H1 (cell line): ENCODE data around the gene SIM2. TPM values are rescaled to one million over a fixed set of nuclear protein-coding genes. Genes with fewer than 3 reads are reported as not detected.
A peak's percentile ranks its signal among the peaks of the same experiment; 100 is the strongest.

Source experiments
- CTCF ChIA-PET: fragments of 300-600 bp; sonication (Branson Sonifier 250); formaldehyde crosslinking; loops from one replicate; lab custom pipeline; 2021; ENCODE audit not compliant: partially characterized antibody; lab: Charles Lee
- POLR2A ChIA-PET: fragments of 300-600 bp; sonication (Branson Sonifier 250); formaldehyde crosslinking; loops from one replicate; lab custom pipeline; 2021; ENCODE audit warnings: inconsistent platforms; ENCODE audit not compliant: partially characterized antibody; lab: Charles Lee
- DNase-seq, 2 experiments: peaks; one replicate each; pipeline versions ENCODE4 v3.0.0 to v3.0.0-alpha.2; 2010 to 2022; ENCODE audit warnings: low spot score in 2 of 2, low read depth in 1 of 2, mixed read lengths in 1 of 2
- FAIRE-seq: peaks from 2 replicates; lab custom pipeline; 2011; peaks lifted over from hg19 to GRCh38; lab: Jason Lieb, UNC
- H2AFZ ChIP-seq: 2 replicates; pipeline ENCODE4 v1.8.1; 2012; ENCODE audit warnings: low read length, inconsistent platforms
- H2AK5ac ChIP-seq: 2 replicates; pipeline ENCODE4 v1.6.1; 2013; ENCODE audit warnings: low read depth, low read length
- H2BK120ac ChIP-seq: replicated peaks from 2 replicates; pipeline ENCODE3; 2013; ENCODE audit warnings: low read depth, low read length, inconsistent platforms
- H2BK12ac ChIP-seq: 2 replicates; pipeline ENCODE4 v1.6.1; 2013; ENCODE audit warnings: low read depth, low read length
- H2BK15ac ChIP-seq: 2 replicates; pipeline ENCODE4 v1.6.1; 2013; ENCODE audit warnings: low read length
- H2BK20ac ChIP-seq: 2 replicates; pipeline ENCODE4 v1.6.1; 2013; ENCODE audit warnings: low read length
- H2BK5ac ChIP-seq: 2 replicates; pipeline ENCODE4 v1.6.1; 2013; ENCODE audit warnings: low read depth, low read length
- H3K14ac ChIP-seq: 2 replicates; pipeline ENCODE4 v1.6.1; 2013; ENCODE audit warnings: inconsistent platforms; ENCODE audit not compliant: insufficient read length
- H3K18ac ChIP-seq: 2 replicates; pipeline ENCODE4 v1.6.1; 2013; ENCODE audit warnings: low read length; ENCODE audit errors: extremely low read depth
- H3K23ac ChIP-seq: 2 replicates; pipeline ENCODE4 v1.6.1; 2013; ENCODE audit warnings: inconsistent platforms; ENCODE audit not compliant: insufficient read length
- H3K23me2 ChIP-seq: 2 replicates; pipeline ENCODE4 v1.6.1; 2013; ENCODE audit warnings: low read depth, low read length
- H3K27ac ChIP-seq: 2 replicates; pipeline ENCODE4 v1.6.1; 2011; ENCODE audit warnings: low read depth, low read length, inconsistent platforms
- H3K27me3 ChIP-seq, 4 experiments: replicated peaks in 1 of 4; 1 replicate in 1 of 4; 2 replicates in 3 of 4; pipeline versions ENCODE4 v1.6.1 to v1.8.1; 2011 to 2013; ENCODE audit warnings: low read length in 3 of 4, mild to moderate bottlenecking in 3 of 4, inconsistent platforms in 2 of 4, mixed read lengths in 2 of 4, moderate library complexity in 1 of 4; ENCODE audit not compliant: control insufficient read depth in 3 of 4, insufficient read depth in 3 of 4; ENCODE audit errors: extremely low read depth in 1 of 4
- H3K36me3 ChIP-seq, 4 experiments: 2 replicates each; pipeline versions ENCODE4 v1.6.1 to v1.8.1; 2011 to 2013; ENCODE audit warnings: mild to moderate bottlenecking in 4 of 4, low read length in 3 of 4, moderate library complexity in 2 of 4, control low read depth in 1 of 4, inconsistent platforms in 1 of 4; ENCODE audit not compliant: insufficient read depth in 4 of 4, control insufficient read depth in 2 of 4
- H3K4ac ChIP-seq: replicated peaks from 2 replicates; pipeline ENCODE3; 2013; ENCODE audit warnings: low read length, low read depth, mixed read lengths, inconsistent platforms; ENCODE audit not compliant: insufficient read length
- H3K4me1 ChIP-seq, 4 experiments: replicated peaks in 1 of 4; 1 replicate in 1 of 4; 2 replicates in 3 of 4; pipeline versions ENCODE4 v1.6.1 to v1.8.1; 2011 to 2013; ENCODE audit warnings: low read length in 3 of 4, inconsistent platforms in 2 of 4, mixed read lengths in 1 of 4; ENCODE audit not compliant: insufficient read depth in 4 of 4, control insufficient read depth in 3 of 4
- H3K4me2 ChIP-seq, 2 experiments: 2 replicates each; pipeline versions ENCODE4 v1.6.1 to v1.8.1; 2011 to 2013; ENCODE audit warnings: low read depth in 2 of 2, low read length in 2 of 2, control low read depth in 1 of 2, inconsistent platforms in 1 of 2, mild to moderate bottlenecking in 1 of 2; ENCODE audit not compliant: insufficient read depth in 1 of 2
- H3K4me3 ChIP-seq, 4 experiments: fragments of 200-600, 300-600 bp in 1 of 4; sonication (generic), shearing (Covaris generic), sonication (Bioruptor Twin) in 1 of 4; 2 replicates each; pipeline versions ENCODE4 v1.5.1 to v1.8.1; 2011 to 2016; ENCODE audit warnings: low read length in 4 of 4, low read depth in 3 of 4, control low read depth in 2 of 4, inconsistent platforms in 2 of 4, mild to moderate bottlenecking in 2 of 4, mixed read lengths in 1 of 4, moderate library complexity in 1 of 4; ENCODE audit not compliant: insufficient read depth in 2 of 4; ENCODE audit errors: extremely low read depth in 1 of 4
- H3K56ac ChIP-seq: replicated peaks from 2 replicates; pipeline ENCODE3; 2013; ENCODE audit warnings: low read depth, mild to moderate bottlenecking, mixed read lengths, low read length, inconsistent platforms; ENCODE audit not compliant: insufficient read length
- H3K79me1 ChIP-seq: 2 replicates; pipeline ENCODE4 v1.6.1; 2013; ENCODE audit warnings: low read depth, low read length, control low read depth
- H3K79me2 ChIP-seq, 2 experiments: 2 replicates each; pipeline versions ENCODE4 v1.6.1 to v1.8.1; 2012 to 2013; ENCODE audit warnings: low read length in 2 of 2, mild to moderate bottlenecking in 2 of 2, inconsistent platforms in 1 of 2; ENCODE audit not compliant: insufficient read depth in 2 of 2, control insufficient read depth in 1 of 2
- H3K9ac ChIP-seq, 4 experiments: replicated peaks in 1 of 4; 1 replicate in 1 of 4; 2 replicates in 3 of 4; pipeline versions ENCODE4 v1.6.1 to v1.8.1; 2011 to 2013; ENCODE audit warnings: low read depth in 3 of 4, low read length in 3 of 4, control low read depth in 2 of 4, mild to moderate bottlenecking in 2 of 4, moderate library complexity in 2 of 4, inconsistent platforms in 1 of 4; ENCODE audit errors: extremely low read depth in 1 of 4
- H3K9me3 ChIP-seq, 2 experiments: 2 replicates each; pipeline versions ENCODE4 v1.6.1 to v1.8.1; 2012 to 2013; ENCODE audit warnings: mild to moderate bottlenecking in 2 of 2, moderate library complexity in 2 of 2, control low read depth in 1 of 2, inconsistent platforms in 1 of 2, low read depth in 1 of 2, low read length in 1 of 2, mixed read lengths in 1 of 2; ENCODE audit not compliant: insufficient read depth in 2 of 2
- H4K20me1 ChIP-seq, 2 experiments: replicated peaks in 1 of 2; 2 replicates each; pipeline versions ENCODE3 to v1.8.1; 2011 to 2013; ENCODE audit warnings: inconsistent platforms in 2 of 2, low read length in 2 of 2, mild to moderate bottlenecking in 1 of 2; ENCODE audit not compliant: insufficient read depth in 2 of 2, control insufficient read depth in 1 of 2
- H4K5ac ChIP-seq: 2 replicates; pipeline ENCODE4 v1.6.1; 2013; ENCODE audit warnings: low read length, low read depth, mixed read lengths, inconsistent platforms; ENCODE audit not compliant: insufficient read length
- H4K8ac ChIP-seq: 2 replicates; pipeline ENCODE4 v1.8.0; 2013; ENCODE audit warnings: mild to moderate bottlenecking, moderate library complexity, low read length, inconsistent platforms; ENCODE audit not compliant: insufficient read depth; ENCODE audit errors: extremely low read depth
- H4K91ac ChIP-seq: replicated peaks from 2 replicates; pipeline ENCODE3; 2013; ENCODE audit warnings: low read length, mixed read lengths, inconsistent platforms; ENCODE audit not compliant: insufficient read length
- ASH2L ChIP-seq: fragments of 200-600, 300-600 bp; sonication (generic); IDR thresholded peaks from one replicate; pipeline ENCODE4 v1.7.1; 2017; ENCODE audit warnings: low read length
- CBX8 ChIP-seq: fragments of 300-800, 300-1000 bp; sonication (generic); IDR thresholded peaks from 2 replicates; pipeline ENCODE4 v1.7.1; 2016; ENCODE audit warnings: low read depth, low read length, borderline replicate concordance
- E2F6 ChIP-seq: IDR thresholded peaks from 2 replicates; pipeline ENCODE4 v1.6.1; 2012; ENCODE audit warnings: inconsistent platforms
- EGR1 ChIP-seq: IDR thresholded peaks from 2 replicates; pipeline ENCODE4 v1.6.1; 2011; ENCODE audit warnings: low read depth, low read length, borderline replicate concordance
- HDAC2 ChIP-seq, 2 experiments: fragments of 300-600 bp in 1 of 2; sonication (generic) in 1 of 2; IDR thresholded peaks; 2 replicates each; pipeline ENCODE4 v1.6.1; 2011 to 2012; ENCODE audit warnings: low read depth in 2 of 2, low read length in 2 of 2, mild to moderate bottlenecking in 2 of 2, moderate library complexity in 2 of 2, borderline replicate concordance in 1 of 2, inconsistent platforms in 1 of 2
- JUND ChIP-seq: IDR thresholded peaks from 2 replicates; pipeline ENCODE4 v1.6.1; 2011; ENCODE audit warnings: mild to moderate bottlenecking, improper control_type of control experiment, low read length
- RAD21 ChIP-seq, 2 experiments: IDR thresholded peaks in 1 of 2; conservative IDR thresholded peaks in 1 of 2; 2 replicates each; pipeline ENCODE4 v1.6.1; 2011; ENCODE audit warnings: low read depth in 2 of 2, low read length in 2 of 2, improper control_type of control experiment in 1 of 2, inconsistent platforms in 1 of 2, mild to moderate bottlenecking in 1 of 2, moderate library complexity in 1 of 2
- SIX5 ChIP-seq: IDR thresholded peaks from 2 replicates; pipeline ENCODE4 v1.6.1; 2011; ENCODE audit warnings: mild to moderate bottlenecking, low read depth, low read length
- TCF12 ChIP-seq: IDR thresholded peaks from 2 replicates; pipeline ENCODE4 v1.6.1; 2011; ENCODE audit warnings: low read depth, mild to moderate bottlenecking, low read length
- WGBS, 2 experiments: shearing (Covaris generic) in 1 of 2; methylation state at CpG; one replicate each; pipeline versions ENCODE4 v1.1.6 to v1.1.7; 2013 to 2015; ENCODE audit warnings: low lambda C conversion rate in 2 of 2, mixed read lengths in 2 of 2, inconsistent platforms in 1 of 2, low coverage in 1 of 2, missing lambda C conversion rate in 1 of 2; ENCODE audit not compliant: insufficient replicate concordance in 2 of 2, insufficient coverage in 1 of 2, insufficient read length in 1 of 2; ENCODE audit errors: extremely low coverage in 1 of 2, missing lambda C conversion rate in 1 of 2; 5-methylcytosine and 5-hydroxymethylcytosine counted together
- polyA plus RNA-seq, 7 experiments: library from polyadenylated mRNA; depleted of rRNA in 3 of 7; stranded (reverse) in 5 of 7; unstranded in 2 of 7; fragments of >200 nt in 5 of 7; fragments of 200-250 nt in 2 of 7; gene quantifications; 1 replicate in 5 of 7; 2 replicates in 1 of 7; 4 replicates in 1 of 7; pipeline versions ENCODE4 v1.2.1 to v1.2.3, GENCODE V29; 2011 to 2013; ENCODE audit warnings: missing spikeins in 2 of 7, mixed read lengths in 2 of 7
- total RNA-seq: library from RNA; stranded (reverse); fragmentation: NEBNext Ultra II Directional; extraction: Animal tissue kit (Norgen Biotek cat#: 25700); gene quantifications from 2 replicates; pipeline ENCODE4 v1.2.1, GENCODE V29; 2021

The SIM2 gene
- total and polyA plus RNA-seq, 2 of the 8 experiments (the other 6 are each of a cell fraction or from before 2014, with no cell fraction given): 0.05 to 0.26 TPM

GRCh38 chr21:36695671-36696389 is 3.1 kb upstream of the SIM2 start:
- no peak overlapping the region for H3K27ac ChIP-seq
- no peak overlapping the region for H2BK15ac ChIP-seq
- H4K8ac ChIP-seq: no peak overlapping the region
- DNase-seq (peak in 1 of 2 experiments; percentile 79), FAIRE-seq (no peak)
- peaks cover 5 to 52% (median 34%) of the 10 kb centered on the region in 4 experiments for H3K4me1 ChIP-seq
- peak overlapping the region; percentile 61; the same call in 1 of the 2 replicates for H2BK20ac ChIP-seq
- ChIA-PET CTCF (interaction anchor here (0.8 to 2.8 kb wide), 7 partner anchors 9 to 65 kb away, joined by 3 to 14 read pairs (median 4); no protein-coding TSS in a partner anchor), POLR2A (interaction anchor here (1.8 kb wide), 1 partner anchor 15 kb away, joined by 5 read pairs; no protein-coding TSS in a partner anchor)
- no peak overlapping the region for H4K91ac ChIP-seq
- peak overlapping the region; percentile 58 to 61 for H3K4me2 ChIP-seq
- no peak overlapping the region for H3K14ac ChIP-seq
- 0 out of 2 replicates have a peak overlapping the region, but pooled peaks have one; percentile 48 for H3K18ac ChIP-seq
- no peak overlapping the region for H2AFZ ChIP-seq
- H3K27me3 ChIP-seq: peaks cover 97 to 100% (median 100%) of the 10 kb centered on the region in 4 experiments
- H4K5ac ChIP-seq: no peak overlapping the region
- no peaks in the 10 kb centered on the region for H3K9me3 ChIP-seq
- H3K4me3 ChIP-seq: peak overlapping the region in 1 of 4 experiments; percentile 52; a peak in 2 of 8 replicates
- peaks cover 7% of the 10 kb centered on the region; the same call in 1 of the 2 replicates for H3K23me2 ChIP-seq
- no peak overlapping the region for H3K4ac ChIP-seq
- H2AK5ac ChIP-seq: no peak overlapping the region
- no peaks in the 10 kb centered on the region for H3K79me1 ChIP-seq
- H3K36me3 ChIP-seq: peaks cover 0 to 14% (median 0%) of the 10 kb centered on the region in 4 experiments; a peak in 1 of 8 replicates
- WGBS, 2 experiments: 3% methylated on average over 44 of the region's 44 CpGs; no CpG with 5 or more reads in 1 of the 2 experiments
- H2BK12ac ChIP-seq: no peak overlapping the region
- H3K79me2 ChIP-seq: no peaks in the 10 kb centered on the region
- H3K9ac ChIP-seq: no peak overlapping the region
- H3K23ac ChIP-seq: no peak overlapping the region
- H2BK5ac ChIP-seq: no peak overlapping the region
- peaks cover 21 to 28% of the 10 kb centered on the region in 2 experiments for H4K20me1 ChIP-seq
- no peak overlapping the region for H3K56ac ChIP-seq
- H2BK120ac ChIP-seq: no peak overlapping the region
- no peak for TF ChIP-seq JUND
- TF ChIP-seq ASH2L: no peak
- peak; percentile 30; the same call in 1 of the 2 replicates for TF ChIP-seq CBX8
- no peak for TF ChIP-seq EGR1
- TF ChIP-seq E2F6: no peak
- 0 out of 2 replicates have a peak, but pooled peaks have one; percentile 38 for TF ChIP-seq TCF12
- TF ChIP-seq SIX5: no peak
- no peak for TF ChIP-seq RAD21 (IDR thresholded peaks at IDR 0.05 in 1 of 2, conservative IDR thresholded peaks at IDR 0.05 in 1 of 2; ENCODE audit: low read depth in 2 of 2, low read length in 2 of 2)
- TF ChIP-seq HDAC2 (IDR thresholded peaks at IDR 0.05; ENCODE audit: borderline replicate concordance in 1 of 2, low read depth in 2 of 2, low read length in 2 of 2): 0 out of 4 replicates have a peak, but pooled peaks of 1 of the 2 experiments have one; percentile 59
